ENCODE results near the gene NFATC2. TPM values are rescaled to one million over a fixed set of nuclear protein-coding genes. Genes with fewer than 3 reads are reported as not detected.

NFATC2 gene
- polyA plus RNA-seq, 10 donors, result 4.8 to 7.3 (median 6.8) TPM

DNA sequence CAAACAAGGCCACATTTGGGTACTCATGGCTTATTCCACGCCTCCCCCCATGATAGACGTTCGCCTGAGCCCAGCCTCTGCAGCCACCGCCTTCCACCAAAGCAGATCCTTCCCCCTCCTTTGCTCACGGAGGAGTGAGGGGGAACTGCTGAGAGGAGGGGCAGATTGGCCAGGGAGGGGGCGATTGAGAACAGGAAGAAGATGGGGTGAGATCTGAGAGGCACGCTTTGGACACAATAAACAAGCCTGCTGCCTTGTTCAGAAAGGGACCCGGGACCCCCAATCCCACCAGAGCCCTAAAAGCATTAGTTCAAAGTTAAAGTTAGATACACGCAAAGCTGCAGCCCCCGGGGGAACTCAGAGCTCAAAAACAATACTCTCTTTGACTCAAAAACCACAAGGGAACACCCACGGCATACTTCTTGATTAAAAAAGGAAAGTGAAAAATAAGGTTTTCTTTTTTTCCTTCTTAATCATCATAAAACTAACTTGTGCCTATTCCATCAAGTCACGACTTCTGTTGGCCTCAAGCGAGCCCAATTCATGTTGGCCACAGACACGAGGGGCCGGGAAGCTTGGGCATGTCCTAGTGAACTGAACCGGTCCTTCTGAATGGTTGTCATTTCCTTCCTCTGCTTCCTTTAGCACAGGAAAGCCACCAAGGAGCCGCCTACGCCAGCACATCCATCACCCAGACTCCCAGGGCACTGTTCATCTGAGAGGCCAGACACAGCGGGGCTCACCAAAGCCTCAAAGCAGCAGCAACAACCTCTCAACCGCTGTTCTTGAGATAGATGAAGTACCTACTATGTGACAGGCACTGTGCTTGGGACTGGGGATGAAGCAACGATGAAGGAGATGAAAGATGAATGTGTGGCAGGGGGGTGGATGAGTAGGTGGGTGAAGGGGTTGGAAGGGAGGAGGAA is 44.7 kb downstream of the NFATC2 start:
- DNase-seq, result no peak

DNA sequence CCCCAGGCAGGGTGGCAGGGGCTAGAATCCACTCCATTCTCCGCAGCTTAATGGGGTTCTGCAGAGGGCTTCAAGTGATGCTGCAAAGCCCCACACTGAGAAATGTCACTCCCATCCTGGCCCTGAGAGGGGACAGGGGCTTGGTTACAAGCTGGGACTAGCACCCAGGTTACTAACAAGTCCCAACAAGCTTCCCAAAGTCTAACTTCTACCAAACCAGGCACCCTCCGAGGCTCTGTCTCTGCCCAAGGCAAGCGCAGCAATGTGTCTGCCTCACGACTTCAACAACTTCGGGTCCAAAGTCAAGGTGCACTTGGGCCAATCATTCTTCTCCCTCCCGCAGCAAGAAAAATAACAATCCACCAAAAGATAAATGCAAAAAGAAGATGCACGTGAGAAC is 45.6 kb downstream of the NFATC2 start:
- DNase-seq, result no peak

DNA sequence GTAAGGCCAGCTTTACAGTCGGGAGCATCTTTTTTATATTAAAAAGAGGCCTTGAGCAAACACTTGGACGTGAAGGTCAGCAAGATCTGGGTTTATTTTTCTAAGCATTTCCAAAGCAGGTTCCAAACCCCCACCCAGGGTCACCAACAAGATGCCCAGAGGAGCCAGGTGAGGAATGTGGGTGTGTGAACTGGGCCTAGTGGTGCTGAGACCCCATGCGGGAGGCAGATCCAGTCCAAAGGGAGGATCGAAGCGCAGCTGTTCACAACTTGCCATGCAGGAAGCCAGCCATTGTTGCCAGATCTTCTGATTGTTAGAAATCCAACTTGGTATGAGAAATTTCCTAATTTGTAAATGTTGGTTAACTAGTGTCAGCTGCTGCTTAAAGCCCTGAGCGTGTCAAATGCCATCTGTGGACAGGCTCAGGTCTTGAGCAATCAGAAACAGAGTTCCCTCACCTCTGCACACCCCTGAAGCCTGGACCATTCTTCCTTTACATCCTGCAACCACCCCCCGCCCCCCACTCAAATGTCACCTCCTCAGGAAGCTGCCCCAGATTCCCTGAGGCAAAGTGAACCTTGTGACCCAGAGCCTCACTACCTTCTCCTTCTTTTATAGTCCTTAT is 46.5 kb downstream of the NFATC2 start:
- no peak for DNase-seq

DNA sequence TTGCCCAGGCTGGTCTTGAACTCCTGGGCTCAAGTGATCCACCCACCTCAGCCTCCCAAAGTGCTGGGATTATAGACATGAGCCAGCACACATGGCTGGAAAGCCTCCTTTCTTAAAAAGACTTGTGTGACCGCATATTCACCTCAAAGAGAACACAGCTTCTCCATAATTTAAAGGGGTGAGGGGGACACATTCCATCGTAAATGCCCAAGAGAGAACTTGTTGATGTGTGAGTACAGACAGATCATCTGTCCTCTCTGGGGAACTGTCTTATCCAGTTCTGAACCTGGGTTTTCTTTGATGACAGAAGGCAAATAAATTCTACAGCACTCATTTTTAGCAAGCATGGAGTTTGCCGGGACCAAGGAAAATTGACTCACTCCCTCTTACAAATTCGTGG is 47.2 kb downstream of the NFATC2 start:
- DNase-seq, result no peak

DNA sequence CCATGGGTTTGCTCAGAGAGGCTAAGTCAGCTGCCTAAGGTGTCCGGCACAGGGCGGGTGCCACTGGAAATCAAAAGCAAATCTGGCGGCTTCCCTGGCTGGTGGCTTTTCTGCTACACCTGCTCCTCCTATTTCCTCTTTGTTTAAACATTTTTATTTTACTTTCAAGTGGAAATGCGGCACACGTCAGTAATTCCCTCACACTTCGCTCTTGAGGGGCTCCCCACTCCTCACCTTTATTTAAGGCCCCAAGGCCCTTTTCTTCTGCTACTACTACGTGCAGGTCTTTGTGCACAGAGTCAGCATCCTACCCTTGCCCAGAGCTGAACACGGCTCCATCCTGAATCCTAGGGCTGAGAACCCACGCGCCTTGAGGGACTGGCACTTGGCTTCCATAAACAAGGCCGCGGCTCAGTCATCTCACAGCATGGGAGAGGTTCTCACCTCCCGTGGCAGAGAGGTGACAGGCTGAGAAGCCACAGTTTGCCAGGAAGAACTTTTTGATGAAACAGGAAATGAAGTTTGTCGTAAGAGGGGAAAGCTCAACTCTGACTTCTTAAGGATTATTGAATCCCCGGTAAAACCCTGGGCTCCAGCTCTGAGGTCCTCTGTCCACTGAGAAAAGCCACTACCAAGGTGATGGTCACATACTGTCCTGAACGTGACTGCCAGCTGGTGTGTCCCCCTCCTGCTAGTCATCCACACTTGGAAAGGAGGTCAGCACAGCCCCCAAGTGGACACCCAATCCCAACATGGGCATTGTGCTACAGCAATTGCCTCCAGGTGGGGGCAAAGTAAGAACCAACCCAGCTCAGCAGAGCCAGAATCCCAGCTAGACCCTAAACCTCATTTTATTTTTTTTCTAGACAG is 48.0 kb downstream of the NFATC2 start:
- no peak for DNase-seq

DNA sequence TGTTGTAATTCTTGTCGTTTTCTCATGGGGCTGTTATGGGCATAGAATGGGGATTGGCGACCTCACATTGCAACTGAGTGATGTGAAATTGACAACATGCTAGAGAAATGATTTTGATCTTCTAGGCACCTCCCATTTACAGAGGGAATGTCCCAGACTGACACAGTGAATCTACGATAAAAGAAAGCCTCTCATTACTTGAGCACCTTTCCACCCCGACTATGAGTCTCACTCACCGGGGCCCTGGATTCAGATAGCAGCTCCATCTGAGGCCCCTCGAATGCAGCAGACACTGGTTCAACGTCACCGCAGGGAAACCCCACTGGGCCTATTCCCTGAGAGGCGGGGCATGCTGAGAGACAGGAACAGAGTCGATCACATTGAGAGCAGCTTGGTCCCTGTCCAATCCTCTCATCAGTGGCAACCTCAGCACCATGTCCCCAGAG is 49.1 kb downstream of the NFATC2 start:
- no peak for DNase-seq

DNA sequence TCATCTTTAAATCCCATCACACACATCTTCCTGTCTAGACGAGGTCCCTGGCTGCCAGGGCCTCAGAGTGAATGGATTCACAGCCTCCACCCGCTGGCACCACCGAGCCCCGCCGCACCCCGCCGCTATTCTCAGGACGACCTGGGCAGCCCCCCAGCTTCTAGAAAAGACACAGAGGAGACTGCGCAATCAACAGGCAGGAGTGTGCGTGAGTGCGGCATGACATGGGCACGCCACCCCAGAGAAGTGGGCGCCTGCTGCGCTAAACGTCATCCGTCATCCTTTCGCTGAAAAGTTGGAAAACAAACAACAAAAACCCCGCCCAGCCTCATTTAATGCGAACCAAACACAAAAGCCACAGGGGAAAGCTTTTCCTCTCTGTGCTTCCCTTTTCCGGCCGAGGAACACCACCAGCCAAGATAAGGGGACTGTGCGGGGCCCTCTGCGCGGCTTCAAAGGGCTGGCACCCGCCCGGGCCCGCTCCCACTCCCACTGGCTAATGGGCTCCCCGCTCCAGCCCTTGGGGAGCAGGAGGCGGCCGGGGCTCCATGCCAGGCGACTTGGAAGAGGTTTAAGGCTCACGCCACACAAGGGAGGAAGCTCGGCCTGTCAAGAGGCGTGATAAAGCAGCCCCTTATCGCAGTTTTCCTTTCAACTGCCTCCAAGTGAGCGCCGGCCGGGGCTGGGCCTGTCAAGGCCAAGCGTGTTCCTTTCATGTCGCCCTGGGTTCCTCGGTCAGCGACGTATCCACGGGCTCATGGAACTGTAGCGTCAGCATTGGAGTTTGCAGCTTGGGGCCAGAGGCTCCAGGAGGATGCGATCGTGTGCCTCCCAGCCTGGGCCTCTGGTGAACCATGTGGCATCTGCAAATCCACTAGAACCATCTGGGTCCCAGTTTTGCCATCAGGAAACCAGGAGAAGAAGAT is 50.1 kb downstream of the NFATC2 start:
- peak in 2 of 3 donors; percentile 40 to 79 for DNase-seq

DNA sequence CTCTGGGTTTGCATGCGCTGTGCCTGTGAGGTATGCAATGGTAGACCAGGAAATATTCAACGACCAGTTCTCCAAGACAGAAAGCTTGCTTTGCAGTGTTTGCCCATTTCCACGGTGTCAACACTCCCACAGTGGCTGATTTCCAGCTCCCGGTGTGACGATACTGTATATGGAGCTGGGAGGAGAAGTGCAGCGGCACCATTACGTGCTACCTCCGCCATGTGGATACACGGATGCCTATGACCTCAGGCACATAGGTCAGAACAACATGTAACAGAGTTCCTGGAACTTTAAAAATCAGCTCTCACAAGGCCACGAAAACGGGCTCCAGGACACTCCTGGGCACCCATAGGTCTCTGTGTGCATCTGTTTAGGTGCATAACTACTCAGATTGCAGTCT is 51.1 kb downstream of the NFATC2 start:
- no peak for DNase-seq

DNA sequence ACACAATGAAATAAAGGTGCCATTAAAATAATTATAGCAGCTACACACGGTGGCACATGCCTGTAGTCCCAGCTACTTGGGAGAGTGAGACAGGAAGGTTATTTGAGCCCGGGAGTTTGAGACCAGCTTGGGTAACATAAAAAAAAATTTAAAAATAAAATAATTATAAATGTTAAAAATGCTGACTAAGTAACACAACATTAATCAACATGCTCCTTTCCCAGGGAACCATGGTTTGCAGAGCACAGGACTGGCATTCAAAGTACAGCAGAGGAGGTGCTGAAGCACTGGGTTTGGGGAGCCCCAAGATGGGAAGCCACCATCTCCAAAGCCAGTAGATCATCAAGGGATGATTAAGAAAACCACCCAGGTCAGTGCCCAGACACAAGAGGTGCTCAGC is 51.9 kb downstream of the NFATC2 start:
- DNase-seq, result no peak

DNA sequence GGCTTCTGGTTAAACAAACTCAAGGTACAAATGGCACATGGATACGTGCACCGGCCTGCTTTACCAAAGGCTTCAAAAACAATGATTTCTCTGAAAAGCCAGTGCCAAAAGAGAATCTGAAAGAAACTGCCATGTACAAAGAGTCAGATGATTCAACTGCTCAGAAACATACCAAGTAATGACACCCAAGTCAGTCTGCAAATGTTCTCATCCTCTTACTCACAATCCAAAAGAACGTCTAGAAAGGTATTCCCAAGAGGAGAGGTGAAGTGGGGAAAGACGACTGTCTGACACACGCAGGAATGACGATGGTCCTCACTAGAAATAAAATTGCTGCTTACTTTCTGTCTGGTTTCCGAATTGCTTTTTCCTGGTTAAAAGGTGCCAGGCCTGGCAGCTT is 52.9 kb downstream of the NFATC2 start:
- DNase-seq, result no peak

DNA sequence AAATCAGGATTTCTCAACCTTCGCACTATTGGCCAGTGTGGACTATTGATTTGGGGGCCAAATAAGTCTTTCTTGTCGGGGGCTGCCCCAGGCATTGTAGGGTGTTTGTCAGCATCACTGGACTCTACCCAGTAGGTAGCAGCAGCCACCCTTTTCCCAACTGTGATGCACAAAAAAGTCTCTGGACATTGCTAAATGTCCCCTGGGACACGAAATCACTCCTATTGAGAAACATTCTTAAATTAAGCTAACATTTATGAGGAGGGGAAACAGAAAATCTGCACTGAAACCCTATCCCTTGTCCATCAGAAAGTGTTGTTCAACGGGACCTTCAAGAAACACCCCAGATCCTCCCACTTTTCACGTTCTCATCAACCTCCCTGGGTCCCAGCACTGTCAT is 54.2 kb downstream of the NFATC2 start:
- no peak for DNase-seq

DNA sequence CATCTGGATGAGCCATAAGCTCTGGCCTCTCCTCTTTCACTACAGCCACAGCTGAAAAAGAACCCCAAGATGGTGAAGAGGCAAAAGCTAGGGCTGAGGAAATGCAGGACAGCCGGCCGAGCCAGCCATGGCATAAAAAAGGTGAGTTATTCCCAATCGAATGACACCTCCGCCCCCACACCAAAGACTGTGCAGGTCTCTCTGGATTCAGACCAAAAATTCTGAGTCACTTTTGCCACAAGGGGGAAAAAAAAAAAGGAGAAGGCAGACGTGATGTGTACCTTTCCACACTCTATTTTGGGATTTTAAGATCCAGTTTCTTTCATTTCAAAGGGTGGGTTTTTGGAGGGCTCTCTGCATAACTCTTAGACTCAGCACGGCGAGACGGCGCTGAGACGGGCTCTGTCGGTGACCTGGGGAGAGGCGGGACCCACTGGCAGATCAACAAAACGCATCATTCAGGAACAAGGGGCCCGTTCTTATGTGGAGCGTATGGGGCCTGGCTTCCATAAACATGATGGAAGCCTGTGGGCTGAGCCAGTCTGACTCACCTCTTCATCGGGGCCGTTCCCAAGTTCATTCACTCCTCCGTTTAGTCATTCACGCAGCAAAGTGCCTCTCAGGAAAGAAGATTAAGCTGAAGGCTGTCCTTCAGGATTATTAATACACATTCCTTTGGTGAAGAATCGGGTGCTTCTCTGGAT is 54.8 kb downstream of the NFATC2 start:
- peak in 2 of 3 donors; percentile 62 to 66 for DNase-seq

DNA sequence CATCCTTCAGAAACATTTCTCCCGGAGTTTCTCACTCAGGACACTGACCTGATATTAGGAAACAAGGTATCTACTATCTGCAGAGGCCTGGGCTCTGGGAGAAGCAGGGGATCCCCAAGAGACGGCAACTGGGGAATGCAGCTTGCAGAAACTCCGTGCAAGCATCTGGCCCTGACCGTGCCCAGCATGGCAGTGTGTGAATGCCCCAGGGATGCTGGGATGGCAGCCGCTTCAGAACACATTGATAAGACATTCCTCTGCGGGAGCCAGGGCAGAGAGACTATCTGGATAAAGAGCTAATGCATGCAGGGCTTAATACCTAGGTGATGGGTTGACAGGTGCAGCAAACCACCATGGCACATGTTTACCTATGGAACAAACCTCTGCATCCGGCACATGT is 55.4 kb downstream of the NFATC2 start:
- DNase-seq, result no peak

DNA sequence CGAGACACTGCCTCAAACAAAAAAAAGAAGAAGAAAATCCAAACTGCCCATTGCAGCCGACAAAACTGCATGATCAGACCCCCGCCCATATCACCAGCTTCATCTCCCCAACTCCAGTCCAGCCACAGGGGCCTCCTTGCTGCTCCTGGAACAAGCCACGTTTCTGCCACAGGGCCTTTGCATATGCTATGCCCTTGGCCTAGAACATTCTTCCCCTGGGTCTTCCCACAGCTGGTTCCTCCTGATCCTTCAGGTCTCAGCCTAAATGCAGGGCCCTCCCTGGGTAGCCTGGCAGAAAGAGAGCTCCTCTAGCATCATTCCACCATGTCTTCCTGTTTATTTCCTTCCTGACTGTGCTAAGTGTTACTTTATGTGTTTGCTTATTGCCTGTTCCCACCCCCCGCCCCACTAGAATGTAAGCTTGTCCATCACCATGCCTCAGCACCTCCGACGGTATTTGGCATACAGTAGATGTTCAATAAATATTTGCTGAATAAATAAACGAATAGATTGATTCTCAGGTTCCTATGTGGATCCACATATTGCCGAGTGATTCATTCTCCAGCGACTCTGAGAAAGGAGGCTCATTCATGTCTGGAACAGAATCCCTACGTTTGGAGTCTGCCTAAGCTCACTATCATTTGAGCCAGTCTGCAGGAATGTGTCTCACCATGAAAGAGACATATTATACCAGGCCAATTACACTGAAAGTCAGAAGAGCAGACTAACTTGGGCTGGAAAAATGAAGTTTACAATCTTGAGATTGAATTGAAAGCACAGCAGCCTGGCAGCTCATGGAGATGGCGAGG is 56.1 kb downstream of the NFATC2 start:
- no peak for DNase-seq

DNA sequence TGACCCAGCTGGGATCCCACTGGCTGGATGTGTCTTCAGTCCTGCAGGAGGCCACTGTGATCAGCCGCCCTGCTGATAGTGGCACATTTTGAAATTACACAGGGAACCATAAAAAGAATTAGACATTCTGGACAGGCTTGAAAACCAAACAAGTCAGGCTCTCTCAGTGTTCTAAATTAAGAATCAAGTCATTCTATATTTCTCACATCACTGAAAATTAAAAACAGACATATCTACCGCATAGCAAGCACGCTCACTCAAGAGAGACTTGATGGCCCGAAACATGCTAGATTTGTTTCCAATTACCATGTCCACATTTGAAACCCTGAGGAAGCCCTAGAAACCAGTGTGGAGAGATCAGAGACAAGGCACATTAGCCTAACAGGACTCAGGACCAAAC is 57.7 kb downstream of the NFATC2 start:
- DNase-seq, result no peak

DNA sequence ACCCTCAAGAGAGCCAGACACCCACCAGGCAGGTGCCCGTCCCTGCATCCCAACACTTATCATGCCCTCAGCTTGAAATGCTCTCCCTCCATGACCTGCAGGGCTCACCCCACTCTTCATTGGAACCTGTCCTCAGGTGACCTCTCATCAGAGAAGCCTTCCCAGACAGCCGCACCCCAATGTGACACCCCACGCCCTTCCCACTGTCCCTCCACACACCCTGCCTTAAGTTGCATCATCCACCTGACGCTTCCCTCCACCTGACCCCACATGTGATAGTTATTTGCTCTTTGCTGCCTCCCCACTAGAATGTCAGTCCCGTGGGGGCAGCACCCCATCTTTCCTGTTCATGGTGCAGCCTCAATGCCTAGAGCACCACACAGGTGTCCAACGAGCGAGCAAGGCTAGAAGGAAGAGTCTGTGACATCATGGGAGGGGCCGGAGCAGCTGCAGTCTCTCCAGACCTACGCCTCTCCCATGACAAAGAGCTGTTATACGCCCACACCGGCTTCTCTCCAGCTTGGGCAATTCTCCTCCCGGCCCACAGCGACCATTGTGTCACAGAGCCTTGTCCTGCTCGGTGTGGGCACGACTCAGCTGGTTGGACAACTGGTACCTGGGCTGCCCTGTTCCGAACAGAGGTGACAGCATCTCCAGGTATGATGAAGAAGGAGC is 58.2 kb downstream of the NFATC2 start:
- no peak for DNase-seq

DNA sequence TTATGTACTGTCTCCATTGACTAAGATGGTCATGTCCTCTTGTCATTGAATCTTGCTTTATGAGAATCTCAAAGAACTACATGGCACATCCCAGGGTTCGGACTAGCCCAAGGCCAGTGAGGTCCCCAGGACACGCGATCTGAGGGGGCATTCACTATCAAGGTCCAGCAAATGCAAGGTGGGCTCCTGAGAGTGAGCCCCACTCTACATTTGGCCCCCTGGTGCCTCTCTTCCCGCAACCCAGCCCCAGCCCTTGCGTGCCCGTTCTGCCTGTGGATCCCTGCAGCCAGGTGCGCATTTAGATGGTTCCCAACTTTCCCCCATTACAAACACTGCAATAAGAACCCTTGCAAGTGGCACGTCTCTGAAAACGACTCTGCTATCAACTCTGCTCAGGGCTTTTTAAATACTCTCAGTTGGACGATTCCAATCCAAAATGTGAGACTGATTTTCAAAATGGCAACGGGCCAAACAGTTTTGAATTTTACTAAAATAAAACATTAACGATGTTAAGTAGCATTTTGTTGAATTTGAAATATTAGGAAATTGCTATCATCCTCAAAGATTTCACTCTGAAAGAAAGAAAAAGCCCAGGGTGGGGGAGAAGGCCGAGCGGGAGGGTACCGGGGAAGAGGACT is 59.6 kb downstream of the NFATC2 start:
- no peak for DNase-seq

DNA sequence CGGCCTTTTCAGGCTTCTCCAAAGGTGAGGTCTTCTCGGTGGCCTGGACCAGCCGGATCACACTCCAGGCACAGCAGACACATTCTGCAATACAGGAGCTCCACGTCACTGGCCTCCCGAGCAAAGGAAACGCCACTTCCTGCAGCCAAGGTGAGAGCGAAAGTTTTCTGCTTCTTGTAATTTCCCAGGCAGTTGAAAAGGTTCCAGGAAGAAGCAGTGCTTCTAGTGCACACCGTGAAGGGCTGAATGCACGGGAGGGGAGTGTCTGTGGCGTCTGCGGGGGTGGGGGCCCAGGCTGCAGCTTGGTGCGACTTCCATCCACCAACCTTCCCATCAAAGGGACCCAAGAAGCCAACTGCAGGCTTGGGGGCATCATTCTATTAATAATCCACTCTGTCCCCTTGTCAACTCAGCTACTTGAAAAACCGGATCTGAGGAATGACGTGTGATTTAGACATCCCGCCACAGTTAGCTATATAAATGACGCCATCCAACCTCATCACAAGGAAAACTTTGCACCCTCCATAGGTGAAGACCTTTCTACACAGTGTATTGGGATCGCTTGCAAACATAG is 61.1 kb downstream of the NFATC2 start:
- no peak for DNase-seq
